Loucy (cell line): ENCODE data around the gene PSMD3.

Experiments used
- H2AFZ ChIP-seq: fragments of 200-600 bp; sonication (generic); 2 replicates; pipeline ENCODE4 v1.6.0; 2016; ENCODE audit warnings: antibody characterized with exemption, mild to moderate bottlenecking, low read length, moderate library complexity
- H3F3A ChIP-seq: fragments of 200-600 bp; 2 replicates; pipeline ENCODE4 v1.6.0; 2016; ENCODE audit warnings: antibody characterized with exemption, low read depth, mild to moderate bottlenecking
- H3K27me3 ChIP-seq: fragments of 200-600 bp; sonication (generic); 2 replicates; pipeline ENCODE4 v1.6.1; 2014; ENCODE audit warnings: low read length, mild to moderate bottlenecking; ENCODE audit not compliant: insufficient read depth, poor library complexity, severe bottlenecking
- H3K36me3 ChIP-seq: fragments of 200-600 bp; sonication (generic); 2 replicates; pipeline ENCODE4 v1.6.1; 2016; ENCODE audit warnings: low read length; ENCODE audit not compliant: insufficient read depth
- H3K4me1 ChIP-seq: fragments of 200-600 bp; sonication (generic); 2 replicates; pipeline ENCODE4 v1.5.1; 2014; ENCODE audit warnings: low read length, mild to moderate bottlenecking; ENCODE audit not compliant: insufficient read depth, poor library complexity, severe bottlenecking
- H3K4me2 ChIP-seq: fragments of 200-600 bp; sonication (generic); 2 replicates; pipeline ENCODE4 v1.6.0; 2014; ENCODE audit warnings: antibody characterized with exemption, low read length, low read depth, mild to moderate bottlenecking; ENCODE audit not compliant: poor library complexity, severe bottlenecking
- H3K4me3 ChIP-seq: fragments of 200-600 bp; sonication (generic); 2 replicates; pipeline ENCODE4 v1.5.1; 2014; ENCODE audit warnings: low read length, mild to moderate bottlenecking, mixed read lengths; ENCODE audit not compliant: poor library complexity, severe bottlenecking
- H3K79me2 ChIP-seq: fragments of 200-600 bp; sonication (generic); 2 replicates; pipeline ENCODE4 v1.6.1; 2014; ENCODE audit warnings: low read length; ENCODE audit not compliant: insufficient read depth
- H3K9ac ChIP-seq: fragments of 200-600 bp; sonication (generic); 2 replicates; pipeline ENCODE4 v1.6.0; 2014; ENCODE audit warnings: mild to moderate bottlenecking, low read depth, low read length, moderate library complexity; ENCODE audit not compliant: poor library complexity, severe bottlenecking
- H3K9me2 ChIP-seq: fragments of 200-600 bp; sonication (generic); replicated peaks from 2 replicates; pipeline ENCODE4 v1.6.1; 2016; ENCODE audit warnings: low read depth, low read length, mixed read lengths
- H3K9me3 ChIP-seq: fragments of 200-600 bp; sonication (generic); 2 replicates; pipeline ENCODE4 v1.6.1; 2014; ENCODE audit warnings: mild to moderate bottlenecking, antibody characterized with exemption, low read length, low read depth; ENCODE audit not compliant: insufficient read depth
- H4K20me1 ChIP-seq: fragments of 200-600 bp; sonication (generic); 2 replicates; pipeline ENCODE4 v1.6.0; 2014; ENCODE audit warnings: antibody characterized with exemption, low read length, mild to moderate bottlenecking; ENCODE audit not compliant: insufficient read depth, poor library complexity, severe bottlenecking
- EZH2phosphoT487 ChIP-seq: fragments of 200-600 bp; IDR thresholded peaks from 2 replicates; pipeline ENCODE4 v1.6.1; 2018; ENCODE audit warnings: antibody characterized with exemption, mild to moderate bottlenecking, moderate library complexity, borderline replicate concordance
- TF ChIP-seq, protein P1 (sequence below): fragments of 200-600 bp; sonication (generic); conservative IDR thresholded peaks from 2 replicates; pipeline ENCODE4 v1.5.1; 2014; ENCODE audit warnings: mild to moderate bottlenecking, antibody characterized with exemption, low read length

PSMD3 gene

DNA sequence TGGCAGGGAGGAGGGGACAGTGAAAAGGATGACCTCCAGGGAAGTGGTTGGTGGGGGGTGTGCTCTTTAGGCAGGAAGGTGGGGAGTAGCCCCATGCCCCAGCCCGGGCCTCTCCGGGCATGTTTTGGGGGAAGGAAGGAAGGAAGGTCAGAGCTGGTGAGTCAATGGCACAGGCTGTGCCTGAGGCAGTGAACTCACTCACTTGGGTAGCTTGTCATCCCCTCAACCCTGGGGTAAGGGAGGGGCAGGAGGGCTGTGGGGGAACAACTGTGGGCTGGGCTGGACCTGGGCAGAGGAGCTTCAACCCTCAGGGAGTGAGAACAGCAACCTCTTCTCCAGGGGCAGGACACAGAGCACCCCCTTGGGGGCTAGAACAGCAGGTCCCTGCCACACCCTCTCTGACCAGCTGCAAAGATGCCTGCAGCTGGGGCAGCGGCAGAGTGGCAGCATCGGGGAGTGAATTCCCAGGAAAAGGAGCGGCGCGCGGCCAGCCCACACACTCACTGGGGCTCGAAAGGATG, 40.9 kb downstream of the PSMD3 start:
- Histone ChIP-seq H3K36me3 (peaks cover 33% of the 10 kb centered on the region; the same call in 1 of the 2 replicates), H3K9me2 (no peaks in the 10 kb centered on the region), H3K4me3 (no peak overlapping the region), H3K27me3 (no peaks in the 10 kb centered on the region), H2AFZ (no peak overlapping the region), H3K9me3 (no peaks in the 10 kb centered on the region), H3F3A (no peaks in the 10 kb centered on the region), H3K9ac (no peak overlapping the region), H3K4me2 (no peak overlapping the region), H4K20me1 (no peaks in the 10 kb centered on the region), H3K4me1 (no peaks in the 10 kb centered on the region), H3K79me2 (no peaks in the 10 kb centered on the region)
- no peak for TF ChIP-seq EZH2phosphoT487
- TF ChIP-seq, protein P1, sequence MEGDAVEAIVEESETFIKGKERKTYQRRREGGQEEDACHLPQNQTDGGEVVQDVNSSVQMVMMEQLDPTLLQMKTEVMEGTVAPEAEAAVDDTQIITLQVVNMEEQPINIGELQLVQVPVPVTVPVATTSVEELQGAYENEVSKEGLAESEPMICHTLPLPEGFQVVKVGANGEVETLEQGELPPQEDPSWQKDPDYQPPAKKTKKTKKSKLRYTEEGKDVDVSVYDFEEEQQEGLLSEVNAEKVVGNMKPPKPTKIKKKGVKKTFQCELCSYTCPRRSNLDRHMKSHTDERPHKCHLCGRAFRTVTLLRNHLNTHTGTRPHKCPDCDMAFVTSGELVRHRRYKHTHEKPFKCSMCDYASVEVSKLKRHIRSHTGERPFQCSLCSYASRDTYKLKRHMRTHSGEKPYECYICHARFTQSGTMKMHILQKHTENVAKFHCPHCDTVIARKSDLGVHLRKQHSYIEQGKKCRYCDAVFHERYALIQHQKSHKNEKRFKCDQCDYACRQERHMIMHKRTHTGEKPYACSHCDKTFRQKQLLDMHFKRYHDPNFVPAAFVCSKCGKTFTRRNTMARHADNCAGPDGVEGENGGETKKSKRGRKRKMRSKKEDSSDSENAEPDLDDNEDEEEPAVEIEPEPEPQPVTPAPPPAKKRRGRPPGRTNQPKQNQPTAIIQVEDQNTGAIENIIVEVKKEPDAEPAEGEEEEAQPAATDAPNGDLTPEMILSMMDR: no peak

DNA sequence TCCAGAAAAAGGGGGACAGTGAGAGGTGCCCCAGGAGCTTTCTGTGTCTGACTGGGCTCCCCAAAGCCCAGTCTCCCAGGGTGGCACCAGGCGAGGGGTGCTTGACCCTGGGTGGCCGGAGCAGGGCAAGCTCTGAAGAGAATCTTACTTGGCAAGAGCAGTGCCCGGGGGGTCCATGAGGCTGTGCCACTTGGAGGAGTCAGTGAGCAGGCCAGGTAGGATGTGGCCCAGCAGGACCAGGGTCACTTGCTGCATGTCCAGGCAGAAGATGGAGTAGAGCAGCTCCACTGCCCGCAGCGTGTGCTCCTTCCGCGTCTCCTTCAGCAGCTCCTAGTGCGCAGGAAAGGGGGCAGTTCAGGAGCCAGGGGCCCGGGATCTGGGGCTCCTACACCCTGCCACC, 41.9 kb downstream of the PSMD3 start:
- H3K4me2 ChIP-seq: no peak overlapping the region
- H3K79me2 ChIP-seq: no peaks in the 10 kb centered on the region
- no peaks in the 10 kb centered on the region for H3K9me3 ChIP-seq
- no peak overlapping the region for H3K4me3 ChIP-seq
- H4K20me1 ChIP-seq: no peaks in the 10 kb centered on the region
- no peak overlapping the region for H2AFZ ChIP-seq
- TF ChIP-seq, protein P1: no peak
- TF ChIP-seq EZH2phosphoT487: no peak
- H3K27me3 ChIP-seq: no peaks in the 10 kb centered on the region
- no peak overlapping the region for H3K9ac ChIP-seq
- H3F3A ChIP-seq: no peaks in the 10 kb centered on the region
- peaks cover 36% of the 10 kb centered on the region; the same call in 1 of the 2 replicates for H3K36me3 ChIP-seq
- no peaks in the 10 kb centered on the region for H3K4me1 ChIP-seq
- H3K9me2 ChIP-seq: no peaks in the 10 kb centered on the region

DNA sequence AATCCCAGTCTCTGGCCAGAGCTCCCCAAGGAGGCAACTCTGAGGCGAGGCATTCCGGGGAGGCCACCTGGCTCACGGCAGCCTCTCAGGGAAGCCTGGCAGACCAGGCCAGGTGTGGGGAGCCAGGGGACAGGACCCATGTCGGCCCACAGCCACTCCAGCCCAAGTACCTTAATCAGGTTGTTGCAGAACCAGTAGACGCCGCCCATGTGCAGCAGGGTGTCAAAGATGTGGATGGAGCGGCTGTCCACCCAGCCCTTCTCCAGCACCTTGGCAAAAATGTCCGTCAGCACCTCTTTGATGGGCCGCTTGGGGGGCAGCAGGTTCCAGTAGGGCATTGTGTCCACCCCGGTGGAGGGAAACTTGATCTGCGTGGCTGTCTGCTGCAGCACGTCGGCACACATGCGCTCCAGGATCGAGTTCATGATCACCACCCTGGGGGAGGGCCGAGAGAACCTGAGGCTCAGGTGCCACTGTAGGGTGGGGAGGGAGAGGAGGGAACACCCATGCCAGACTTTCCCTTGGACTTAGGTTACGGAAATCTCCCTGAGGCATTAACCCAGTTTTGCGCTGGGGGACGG, 42.4 kb downstream of the PSMD3 start:
- Histone ChIP-seq H3K9me3 (no peaks in the 10 kb centered on the region), H3K4me3 (no peak overlapping the region), H4K20me1 (no peaks in the 10 kb centered on the region), H3F3A (no peaks in the 10 kb centered on the region), H3K4me2 (no peak overlapping the region), H3K27me3 (no peaks in the 10 kb centered on the region), H3K36me3 (peaks cover 36% of the 10 kb centered on the region; the same call in 1 of the 2 replicates), H3K4me1 (no peaks in the 10 kb centered on the region), H3K9me2 (no peaks in the 10 kb centered on the region), H3K79me2 (no peaks in the 10 kb centered on the region), H3K9ac (no peak overlapping the region), H2AFZ (no peak overlapping the region)
- TF ChIP-seq EZH2phosphoT487: no peak
- TF ChIP-seq, protein P1: no peak
